ENCODE data around the gene VPS36. TPM values are rescaled to one million over a fixed set of nuclear protein-coding genes. Genes with fewer than 3 reads are reported as not detected.

Gene VPS36
- polyA plus RNA-seq, 1 donor (not counting 4 experiments of a cell fraction or from before 2014, with no cell fraction given), result 36.5 TPM

DNA sequence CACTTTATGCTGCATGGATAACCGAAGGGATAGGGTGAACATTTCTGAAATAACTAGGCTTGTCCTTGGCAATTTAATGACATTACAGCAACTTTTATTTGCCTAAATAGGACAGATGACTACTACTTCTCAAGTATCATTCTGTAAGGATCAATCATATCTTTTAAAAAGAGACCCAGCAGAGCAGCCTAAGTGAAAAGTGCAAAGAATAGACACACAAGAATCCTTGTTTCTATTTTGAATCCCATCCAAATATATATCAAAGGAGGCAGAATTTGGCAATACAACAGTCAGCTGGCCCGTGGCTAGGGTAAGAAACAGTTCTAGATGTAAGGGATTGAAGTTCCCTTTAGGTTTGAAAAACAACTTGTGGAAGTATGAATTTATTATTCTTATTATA lies 51.4 kb downstream of the VPS36 start:
- dilution Hi-C loops (cut with MboI; ENCODE audit: extremely low pct_ligation_motif_present, low sequenced_read_pairs), result no loop called here
- Histone ChIP-seq H3K4me3 (ENCODE audit: control insufficient read depth in 2 of 3, extremely low read depth in 1 of 3, insufficient read depth in 2 of 3, low read depth in 1 of 3, low read length in 3 of 3) (no peak overlapping the region), H2AFZ (ENCODE audit: control insufficient read depth, low read length) (no peak overlapping the region), H3K9ac (ENCODE audit: control insufficient read depth, extremely low read depth, insufficient read depth, low read length) (no peak overlapping the region), H3K9me1 (ENCODE audit: control insufficient read depth, extremely low read depth, insufficient read depth, low read length) (no peaks in the 10 kb centered on the region), H3K27ac (ENCODE audit: control insufficient read depth, insufficient read depth, low read length) (no peak overlapping the region), H3K36me3 (ENCODE audit: control insufficient read depth in 2 of 2, extremely low read depth in 1 of 2, insufficient read depth in 2 of 2, low read length in 2 of 2) (peaks cover 3 to 20% of the 10 kb centered on the region in 2 experiments), H3K4me2 (ENCODE audit: control insufficient read depth, extremely low read depth, insufficient read depth, low read depth, low read length) (no peak overlapping the region), H3K27me3 (ENCODE audit: control insufficient read depth, extremely low read depth, insufficient read depth, low read length) (no peaks in the 10 kb centered on the region), H3K9me3 (ENCODE audit: control insufficient read depth, low read depth, low read length) (no peaks in the 10 kb centered on the region), H3K79me2 (ENCODE audit: control insufficient read depth, insufficient read depth, low read length) (peaks cover 2% of the 10 kb centered on the region), H4K20me1 (ENCODE audit: control insufficient read depth, extremely low read depth, insufficient read depth, low read length) (no peaks in the 10 kb centered on the region), H3K4me1 (ENCODE audit: control insufficient read depth, extremely low read depth, insufficient read depth, low read length) (no peaks in the 10 kb centered on the region)
- TF ChIP-seq, protein P1, sequence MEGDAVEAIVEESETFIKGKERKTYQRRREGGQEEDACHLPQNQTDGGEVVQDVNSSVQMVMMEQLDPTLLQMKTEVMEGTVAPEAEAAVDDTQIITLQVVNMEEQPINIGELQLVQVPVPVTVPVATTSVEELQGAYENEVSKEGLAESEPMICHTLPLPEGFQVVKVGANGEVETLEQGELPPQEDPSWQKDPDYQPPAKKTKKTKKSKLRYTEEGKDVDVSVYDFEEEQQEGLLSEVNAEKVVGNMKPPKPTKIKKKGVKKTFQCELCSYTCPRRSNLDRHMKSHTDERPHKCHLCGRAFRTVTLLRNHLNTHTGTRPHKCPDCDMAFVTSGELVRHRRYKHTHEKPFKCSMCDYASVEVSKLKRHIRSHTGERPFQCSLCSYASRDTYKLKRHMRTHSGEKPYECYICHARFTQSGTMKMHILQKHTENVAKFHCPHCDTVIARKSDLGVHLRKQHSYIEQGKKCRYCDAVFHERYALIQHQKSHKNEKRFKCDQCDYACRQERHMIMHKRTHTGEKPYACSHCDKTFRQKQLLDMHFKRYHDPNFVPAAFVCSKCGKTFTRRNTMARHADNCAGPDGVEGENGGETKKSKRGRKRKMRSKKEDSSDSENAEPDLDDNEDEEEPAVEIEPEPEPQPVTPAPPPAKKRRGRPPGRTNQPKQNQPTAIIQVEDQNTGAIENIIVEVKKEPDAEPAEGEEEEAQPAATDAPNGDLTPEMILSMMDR (optimal IDR thresholded peaks at IDR 0.05 in 1 of 3, IDR thresholded peaks at IDR 0.05 in 1 of 3, conservative IDR thresholded peaks at IDR 0.05 in 1 of 3; ENCODE audit: extremely low read depth in 1 of 3, insufficient read depth in 2 of 3, low read length in 3 of 3), result no peak
- TF ChIP-seq EZH2 (IDR thresholded peaks at IDR 0.05; ENCODE audit: low read length), result no peak
- no peak for DNase-seq (ENCODE audit: low read depth, low spot score)
- FAIRE-seq, result no peak

DNA sequence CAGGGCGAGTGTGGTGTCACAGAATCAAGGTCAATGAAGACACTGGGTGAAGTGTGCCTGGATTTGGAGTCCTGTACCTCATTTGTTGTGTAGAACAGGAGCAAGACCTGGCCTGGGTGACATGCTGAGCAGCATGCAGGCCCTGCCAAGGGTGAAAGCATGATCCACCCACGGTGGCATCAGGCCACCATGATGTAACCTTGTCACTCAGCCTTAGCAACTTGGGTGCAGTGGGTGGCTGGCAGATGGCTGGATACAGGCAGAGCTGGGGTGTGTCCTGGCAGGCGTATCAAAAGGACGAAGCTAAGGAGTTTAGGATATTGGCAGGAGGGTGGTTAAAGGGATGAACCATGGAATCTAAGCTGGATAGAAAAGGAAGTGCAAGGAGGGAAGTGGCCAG lies 54.7 kb downstream of the VPS36 start:
- no peaks in the 10 kb centered on the region for H3K27me3 ChIP-seq (ENCODE audit: control insufficient read depth, extremely low read depth, insufficient read depth, low read length)
- no peaks in the 10 kb centered on the region for H3K9me3 ChIP-seq (ENCODE audit: control insufficient read depth, low read depth, low read length)
- TF ChIP-seq, protein P1 (optimal IDR thresholded peaks at IDR 0.05 in 1 of 3, IDR thresholded peaks at IDR 0.05 in 1 of 3, conservative IDR thresholded peaks at IDR 0.05 in 1 of 3; ENCODE audit: extremely low read depth in 1 of 3, insufficient read depth in 2 of 3, low read length in 3 of 3), result no peak
- no peak for TF ChIP-seq EZH2 (IDR thresholded peaks at IDR 0.05; ENCODE audit: low read length)
- dilution Hi-C loops (cut with MboI; ENCODE audit: extremely low pct_ligation_motif_present, low sequenced_read_pairs), result no loop called here
- DNase-seq (ENCODE audit: low read depth, low spot score), result no peak
- H3K79me2 ChIP-seq (ENCODE audit: control insufficient read depth, insufficient read depth, low read length), result no peaks in the 10 kb centered on the region
- no peaks in the 10 kb centered on the region for H4K20me1 ChIP-seq (ENCODE audit: control insufficient read depth, extremely low read depth, insufficient read depth, low read length)
- H3K9ac ChIP-seq (ENCODE audit: control insufficient read depth, extremely low read depth, insufficient read depth, low read length), result no peak overlapping the region
- peaks cover 4% of the 10 kb centered on the region for H3K4me1 ChIP-seq (ENCODE audit: control insufficient read depth, extremely low read depth, insufficient read depth, low read length)
- H3K9me1 ChIP-seq (ENCODE audit: control insufficient read depth, extremely low read depth, insufficient read depth, low read length), result no peaks in the 10 kb centered on the region
- no peak overlapping the region for H3K4me2 ChIP-seq (ENCODE audit: control insufficient read depth, extremely low read depth, insufficient read depth, low read depth, low read length)
- no peak for FAIRE-seq
- H3K27ac ChIP-seq (ENCODE audit: control insufficient read depth, insufficient read depth, low read length), result no peak overlapping the region
- peaks cover 3 to 20% of the 10 kb centered on the region in 2 experiments for H3K36me3 ChIP-seq (ENCODE audit: control insufficient read depth in 2 of 2, extremely low read depth in 1 of 2, insufficient read depth in 2 of 2, low read length in 2 of 2)
- no peak overlapping the region for H3K4me3 ChIP-seq (ENCODE audit: control insufficient read depth in 2 of 3, extremely low read depth in 1 of 3, insufficient read depth in 2 of 3, low read depth in 1 of 3, low read length in 3 of 3)
- no peak overlapping the region for H2AFZ ChIP-seq (ENCODE audit: control insufficient read depth, low read length)
